ENCODE data around the gene VPS25. TPM values are rescaled to one million over a fixed set of nuclear protein-coding genes. Genes with fewer than 3 reads are reported as not detected.

The VPS25 gene
- total RNA-seq, 1 donor from 2014 or later: 88.7 TPM

DNA sequence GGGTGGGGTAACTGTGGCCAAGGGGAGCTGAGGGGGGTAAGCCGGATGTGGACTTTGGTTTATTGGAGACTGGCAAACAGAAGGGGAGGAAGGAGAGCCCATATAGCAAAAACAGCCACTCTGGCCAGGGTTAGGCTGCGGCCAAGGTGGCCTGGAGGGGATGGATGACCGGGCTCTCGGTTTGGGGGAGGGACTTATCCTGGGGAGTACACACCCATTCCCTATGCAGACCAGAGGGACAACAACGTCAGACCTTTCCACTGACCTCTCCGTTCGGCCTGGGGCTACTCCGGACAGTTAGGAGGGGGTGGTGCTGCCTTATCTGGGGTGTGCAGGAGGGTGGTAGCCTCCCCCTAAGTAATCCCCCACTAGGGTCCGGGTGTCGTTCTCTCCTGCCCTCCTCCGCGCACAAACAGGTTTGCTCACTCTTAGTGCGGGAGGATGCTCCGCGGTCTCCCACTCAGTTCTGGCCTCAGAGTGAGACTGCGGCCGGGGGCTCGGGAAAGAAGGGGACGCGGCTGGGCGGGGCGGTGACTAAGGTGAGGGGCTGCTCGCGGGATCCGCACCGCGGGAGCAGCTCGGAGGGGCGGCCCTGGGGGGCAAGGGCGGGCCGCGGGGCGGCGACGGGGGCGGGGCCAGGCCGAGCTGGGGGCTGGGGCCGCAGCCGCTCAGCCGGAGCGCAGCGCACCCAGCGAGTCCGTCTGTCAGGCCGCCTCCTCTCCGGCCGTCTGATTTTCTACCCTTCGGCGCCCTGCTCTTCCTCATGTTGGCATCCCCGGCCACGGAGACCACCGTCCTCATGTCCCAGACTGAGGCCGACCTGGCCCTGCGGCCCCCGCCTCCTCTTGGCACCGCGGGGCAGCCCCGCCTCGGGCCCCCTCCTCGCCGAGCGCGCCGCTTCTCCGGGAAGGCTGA is 6.9 kb downstream of the VPS25 start, which contains the start of gene WNK4:
WNK4 (plus strand) TSS at position 675 of the 915 bp plus-strand sequence; CDS start at position 764, 89 bp downstream.
- Mint-ChIP-seq H3K36me3 (ENCODE audit: low read depth) (no peaks in the 10 kb centered on the region), H3K4me1 (peaks cover 12% of the 10 kb centered on the region), H3K9me3 (no peaks in the 10 kb centered on the region), H3K4me3 (peak within 1 kb of the TSS; percentile 77), H3K27ac (ENCODE audit: unreplicated experiment) (no peak within 1 kb of the TSS), H3K27me3 (ENCODE audit: low read depth) (peaks cover 50% of the 10 kb centered on the region)
- TF ChIP-seq, protein P1, sequence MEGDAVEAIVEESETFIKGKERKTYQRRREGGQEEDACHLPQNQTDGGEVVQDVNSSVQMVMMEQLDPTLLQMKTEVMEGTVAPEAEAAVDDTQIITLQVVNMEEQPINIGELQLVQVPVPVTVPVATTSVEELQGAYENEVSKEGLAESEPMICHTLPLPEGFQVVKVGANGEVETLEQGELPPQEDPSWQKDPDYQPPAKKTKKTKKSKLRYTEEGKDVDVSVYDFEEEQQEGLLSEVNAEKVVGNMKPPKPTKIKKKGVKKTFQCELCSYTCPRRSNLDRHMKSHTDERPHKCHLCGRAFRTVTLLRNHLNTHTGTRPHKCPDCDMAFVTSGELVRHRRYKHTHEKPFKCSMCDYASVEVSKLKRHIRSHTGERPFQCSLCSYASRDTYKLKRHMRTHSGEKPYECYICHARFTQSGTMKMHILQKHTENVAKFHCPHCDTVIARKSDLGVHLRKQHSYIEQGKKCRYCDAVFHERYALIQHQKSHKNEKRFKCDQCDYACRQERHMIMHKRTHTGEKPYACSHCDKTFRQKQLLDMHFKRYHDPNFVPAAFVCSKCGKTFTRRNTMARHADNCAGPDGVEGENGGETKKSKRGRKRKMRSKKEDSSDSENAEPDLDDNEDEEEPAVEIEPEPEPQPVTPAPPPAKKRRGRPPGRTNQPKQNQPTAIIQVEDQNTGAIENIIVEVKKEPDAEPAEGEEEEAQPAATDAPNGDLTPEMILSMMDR (conservative IDR thresholded peaks at IDR 0.05): no peak
- DNase-seq (ENCODE audit: low read depth, low spot score): peak; percentile 13

GRCh38 chr17:42780851-42781638 is 7.8 kb downstream of the VPS25 start:
- DNase-seq (ENCODE audit: low read depth, low spot score): no peak
- no peak overlapping the region for H3K27ac Mint-ChIP-seq (ENCODE audit: unreplicated experiment)
- H3K27me3 Mint-ChIP-seq (ENCODE audit: low read depth): peaks cover 57% of the 10 kb centered on the region
- peaks cover 12% of the 10 kb centered on the region for H3K4me1 Mint-ChIP-seq
- TF ChIP-seq, protein P1 (conservative IDR thresholded peaks at IDR 0.05): no peak
- H3K4me3 Mint-ChIP-seq: peak overlapping the region; percentile 77
- H3K36me3 Mint-ChIP-seq (ENCODE audit: low read depth): no peaks in the 10 kb centered on the region
- no peaks in the 10 kb centered on the region for H3K9me3 Mint-ChIP-seq

DNA sequence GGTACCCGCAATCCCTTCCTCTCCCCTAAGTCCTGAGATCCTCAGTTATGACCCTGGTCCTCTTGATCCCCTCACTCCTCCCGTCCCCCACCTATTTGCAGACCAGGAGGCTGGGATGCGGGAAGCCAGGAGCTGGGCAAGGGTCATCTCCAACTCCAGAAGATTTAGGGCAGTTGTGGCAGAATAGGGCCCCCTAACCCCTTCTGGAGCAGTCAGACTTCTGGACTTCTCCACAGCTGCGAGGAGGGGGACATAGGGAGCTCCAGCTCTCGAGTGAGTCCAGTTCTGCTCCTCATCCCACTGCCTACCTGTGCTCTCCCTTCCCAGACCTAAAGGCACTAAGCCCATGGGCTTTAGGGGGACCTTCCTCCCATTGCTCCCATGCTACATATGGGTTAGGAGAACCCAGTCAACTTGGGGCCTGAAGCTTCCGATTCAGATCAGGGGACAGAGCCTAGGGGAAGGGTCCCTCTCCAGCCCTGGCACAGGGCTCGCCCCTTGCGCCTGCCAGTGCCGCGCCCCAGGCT is 8.5 kb downstream of the VPS25 start:
- no peak for DNase-seq (ENCODE audit: low read depth, low spot score)
- TF ChIP-seq, protein P1 (conservative IDR thresholded peaks at IDR 0.05): no peak
- H3K36me3 Mint-ChIP-seq (ENCODE audit: low read depth): no peaks in the 10 kb centered on the region
- H3K27me3 Mint-ChIP-seq (ENCODE audit: low read depth): peaks cover 63% of the 10 kb centered on the region
- no peak overlapping the region for H3K27ac Mint-ChIP-seq (ENCODE audit: unreplicated experiment)
- H3K4me3 Mint-ChIP-seq: peak overlapping the region; percentile 77
- H3K4me1 Mint-ChIP-seq: peaks cover 12% of the 10 kb centered on the region
- no peaks in the 10 kb centered on the region for H3K9me3 Mint-ChIP-seq

- no peaks in the 10 kb centered on the region for H3K36me3 Mint-ChIP-seq (ENCODE audit: low read depth)
- TF ChIP-seq, protein P1 (conservative IDR thresholded peaks at IDR 0.05): no peak
- no peaks in the 10 kb centered on the region for H3K9me3 Mint-ChIP-seq
- peaks cover 12% of the 10 kb centered on the region for H3K4me1 Mint-ChIP-seq
- no peak overlapping the region for H3K27ac Mint-ChIP-seq (ENCODE audit: unreplicated experiment)
- no peak for DNase-seq (ENCODE audit: low read depth, low spot score)
- peak overlapping the region; percentile 47 for H3K4me3 Mint-ChIP-seq
- peaks cover 68% of the 10 kb centered on the region for H3K27me3 Mint-ChIP-seq (ENCODE audit: low read depth)
Measured at GRCh38 chr17:42782166-42783061, 9.2 kb downstream of the VPS25 start.
